Fibroblast of skin of back (primary cell): ENCODE results near the gene RPRD1A.
A peak's percentile ranks its signal among the peaks of the same experiment; 100 is the strongest.
"Not testable (repeated sequence)": the region's sequence is repeated elsewhere in the genome, so short reads cannot be mapped to it uniquely, and the experiment has no call there.

Experiments
- DNase-seq: peaks from one replicate; pipeline ENCODE4 v3.0.0-alpha.2; 2013

The RPRD1A gene

DNA sequence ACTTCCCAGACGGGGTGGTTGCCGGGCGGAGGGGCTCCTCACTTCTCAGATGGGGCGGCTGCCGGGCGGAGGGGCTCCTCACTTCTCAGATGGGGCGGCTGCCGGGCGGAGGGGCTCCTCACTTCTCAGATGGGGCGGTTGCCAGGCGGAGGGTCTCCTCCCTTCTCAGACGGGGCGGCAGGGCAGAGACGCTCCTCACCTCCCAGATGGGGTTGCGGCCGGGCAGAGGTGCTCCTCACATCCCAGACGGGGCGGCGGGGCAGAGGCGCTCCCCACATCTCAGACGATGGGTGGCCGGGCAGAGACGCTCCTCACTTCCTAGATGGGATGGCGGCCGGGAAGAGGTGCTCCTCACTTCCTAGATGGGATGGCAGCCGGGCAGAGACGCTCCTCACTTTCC lies 10.4 kb upstream of the RPRD1A start:
- not testable (repeated sequence) for DNase-seq

DNA sequence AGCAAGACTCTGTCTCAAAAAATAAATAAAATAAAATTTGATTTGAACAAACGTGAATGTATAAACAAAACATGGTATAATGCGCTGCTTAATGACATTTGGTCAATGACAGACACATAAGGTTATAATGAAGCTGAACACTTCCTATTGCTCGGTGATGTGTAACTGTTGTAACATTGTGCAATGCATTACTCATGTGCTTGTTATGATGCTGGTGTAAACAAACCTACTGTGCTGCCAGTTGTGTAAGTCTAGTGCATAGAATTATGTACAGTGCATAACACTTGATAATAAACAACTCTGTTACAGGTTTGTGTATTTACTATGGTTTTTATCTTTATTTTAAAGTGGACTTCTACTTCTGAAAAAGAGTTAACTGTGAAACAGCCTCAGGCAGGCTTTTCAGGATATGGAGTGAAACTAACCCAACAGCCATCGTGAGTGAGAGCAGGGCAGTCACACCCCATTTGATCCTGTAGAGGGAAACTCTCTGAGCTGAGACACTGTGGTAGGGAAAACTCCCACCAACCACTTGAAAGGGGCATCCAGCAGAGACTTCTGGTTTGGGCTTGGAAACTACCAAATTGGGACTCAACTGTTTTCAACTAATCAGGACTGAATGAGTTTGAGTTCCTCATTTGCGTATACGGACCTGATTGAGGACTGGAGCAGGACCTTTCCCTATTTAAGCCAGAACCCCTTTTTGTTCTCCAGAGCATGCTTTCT lies 8.7 kb upstream of the RPRD1A start:
- peak; percentile 19 for DNase-seq

DNA sequence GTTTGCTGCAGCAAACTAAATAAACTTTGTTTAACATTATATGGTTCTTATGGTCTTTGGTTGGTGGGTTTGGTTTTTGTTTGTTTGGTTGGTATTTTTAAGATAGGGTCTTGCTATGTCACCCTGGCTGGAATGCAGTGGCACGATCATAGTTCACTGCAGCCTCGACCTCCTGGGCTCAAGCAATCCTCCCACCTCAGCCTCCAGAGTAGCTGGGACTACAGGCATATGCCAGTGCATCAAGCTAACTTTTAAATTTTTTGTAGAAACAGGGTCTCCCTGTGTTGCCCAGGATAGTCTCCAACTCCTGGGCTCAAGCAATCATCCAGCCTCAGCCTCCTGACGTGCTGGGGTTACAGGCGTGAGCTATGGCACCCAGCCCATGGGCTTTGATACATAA lies 7.1 kb upstream of the RPRD1A start:
- no peak for DNase-seq

DNA sequence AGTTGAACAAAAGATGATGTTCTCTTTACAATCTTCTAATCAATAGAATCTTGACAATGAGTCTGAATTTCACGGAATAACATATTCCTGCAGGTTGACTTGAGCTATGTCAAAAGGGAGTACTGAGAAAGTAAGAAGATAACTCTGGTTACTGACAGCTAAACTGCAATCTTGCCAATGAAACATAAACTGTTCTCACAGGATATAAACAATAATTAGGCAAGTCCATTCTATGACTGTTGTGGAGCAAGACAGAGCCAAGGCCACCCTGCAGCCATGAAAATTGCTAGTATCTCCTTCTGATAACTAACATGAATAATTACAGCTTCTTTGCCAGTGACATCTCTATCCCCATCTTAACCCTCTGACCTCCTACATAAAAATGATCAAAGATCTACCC lies 6.3 kb upstream of the RPRD1A start:
- DNase-seq, result no peak

DNA sequence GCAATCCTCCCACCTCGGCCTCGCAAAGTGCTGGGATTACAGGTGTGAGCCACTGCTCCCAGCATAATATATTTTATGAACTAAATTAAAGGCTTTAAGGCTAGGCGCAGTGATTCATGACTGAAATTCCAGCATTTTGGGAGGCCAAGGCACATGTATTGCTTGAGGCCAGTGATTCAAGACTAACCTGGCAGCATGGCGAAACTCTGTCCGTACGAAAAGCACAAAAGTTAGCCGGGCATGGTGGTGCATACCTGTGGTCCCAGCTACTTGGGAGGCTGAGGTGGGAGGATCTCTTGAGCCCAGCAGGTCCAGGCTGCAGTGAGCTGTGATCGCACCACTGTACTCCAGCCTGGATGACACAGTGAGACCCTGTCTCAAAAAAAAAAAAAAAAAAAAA lies 5.0 kb upstream of the RPRD1A start:
- DNase-seq, result not testable (repeated sequence)

DNA sequence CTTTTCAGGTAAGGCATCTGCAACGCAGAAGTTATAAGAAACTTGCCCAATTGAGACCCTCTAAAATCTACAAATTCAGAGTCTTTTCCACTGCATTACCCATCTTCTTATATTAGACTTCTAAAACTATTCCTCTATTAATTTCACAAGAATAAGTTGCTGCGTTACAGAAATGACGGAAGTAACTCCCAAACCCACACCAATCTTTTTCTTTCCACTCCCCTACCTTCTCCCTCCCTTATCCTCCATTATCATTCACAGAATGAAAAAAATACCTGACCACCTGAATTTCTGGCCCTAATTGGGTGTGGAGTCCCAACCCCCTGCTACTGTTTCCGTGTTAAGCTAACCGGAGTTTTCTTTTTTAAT lies 689 bp downstream of the RPRD1A start:
- no peak for DNase-seq

DNA sequence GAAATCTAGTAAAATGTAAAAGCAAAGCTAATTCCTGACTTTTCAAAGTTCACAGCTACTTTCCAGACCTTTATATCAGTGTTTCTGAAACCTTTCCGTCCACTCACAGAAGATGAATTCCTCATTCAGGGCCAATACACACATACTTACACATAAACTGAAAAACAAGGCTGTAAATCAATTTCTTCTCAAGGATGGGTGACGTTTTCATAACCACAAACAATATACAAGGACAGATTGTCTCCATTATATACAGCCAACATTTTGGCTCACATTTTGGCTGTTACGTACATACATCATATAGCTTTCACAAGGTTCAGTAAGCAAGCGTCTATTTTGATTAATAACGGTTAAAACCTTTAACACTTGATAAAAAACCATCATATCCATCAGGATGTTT lies 1.4 kb downstream of the RPRD1A start:
- DNase-seq, result no peak

DNA sequence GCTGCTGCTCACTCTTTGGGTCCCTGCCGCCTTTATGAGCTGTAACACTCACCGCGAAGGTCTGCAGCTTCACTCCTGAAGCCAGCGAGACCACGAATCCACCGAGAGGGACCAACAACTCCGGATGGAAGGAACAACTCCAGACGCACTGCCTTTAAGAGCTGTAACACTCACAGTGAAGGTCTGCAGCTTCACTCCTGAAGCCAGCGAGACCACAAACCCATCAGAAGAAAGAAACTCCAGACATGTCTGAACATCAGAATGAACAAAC lies 2.6 kb downstream of the RPRD1A start:
- not testable (repeated sequence) for DNase-seq

DNA sequence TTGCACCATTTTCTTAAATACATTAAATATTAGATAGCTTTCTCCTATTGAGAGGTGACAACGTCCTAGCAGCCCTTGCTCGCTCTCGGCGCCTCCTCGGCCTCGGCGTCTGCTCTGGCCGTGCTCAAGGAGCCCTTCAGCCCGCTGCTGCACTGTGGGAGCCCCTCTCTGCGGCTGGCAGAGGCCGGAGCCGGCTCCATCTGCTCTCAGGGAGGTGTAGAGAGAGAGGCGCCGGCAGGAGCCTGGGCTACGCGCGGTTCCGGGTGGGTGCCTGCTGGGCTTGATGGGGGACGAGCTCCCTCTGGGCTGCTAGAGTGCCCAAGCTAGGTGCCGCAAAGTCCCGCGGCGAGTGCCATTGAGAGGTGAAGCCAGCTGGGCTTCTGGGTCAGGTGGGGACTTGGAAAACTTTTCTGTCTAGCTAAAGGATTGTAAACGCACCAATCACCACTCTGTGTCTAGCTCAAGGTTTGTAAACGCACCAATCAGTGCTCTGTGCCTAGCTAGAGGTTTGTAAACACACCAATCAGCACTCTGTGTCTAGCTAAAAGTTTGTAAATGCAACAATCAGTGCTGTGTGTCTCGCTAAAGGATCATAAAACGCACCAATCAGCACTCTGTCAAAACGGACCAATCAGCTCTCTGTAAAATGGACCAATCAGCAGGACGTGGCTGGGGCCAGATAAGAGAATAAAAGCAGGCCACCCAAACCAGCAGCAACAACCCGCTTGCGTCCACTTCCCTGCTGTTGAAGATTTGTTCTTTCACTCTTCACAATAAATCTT lies 3.1 kb downstream of the RPRD1A start:
- DNase-seq, result no peak

DNA sequence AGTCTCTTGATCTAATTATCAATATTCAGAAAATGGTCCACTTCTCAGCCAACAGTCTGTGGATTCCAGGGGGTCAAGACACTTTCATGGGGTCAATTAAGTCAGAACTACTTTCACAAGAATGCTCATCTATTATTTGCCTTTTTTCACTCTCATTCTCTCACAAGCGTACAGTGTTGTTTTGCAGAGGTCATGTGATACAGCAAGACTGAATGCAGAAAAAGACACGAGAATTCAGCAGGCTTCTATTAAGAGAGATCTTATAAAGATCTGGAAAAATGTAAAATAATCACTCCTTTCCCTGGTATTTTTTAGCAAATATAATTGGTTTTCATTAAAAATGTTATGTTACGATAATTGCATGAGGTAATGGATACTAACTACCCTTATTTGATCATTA lies 8.7 kb downstream of the RPRD1A start:
- no peak for DNase-seq

DNA sequence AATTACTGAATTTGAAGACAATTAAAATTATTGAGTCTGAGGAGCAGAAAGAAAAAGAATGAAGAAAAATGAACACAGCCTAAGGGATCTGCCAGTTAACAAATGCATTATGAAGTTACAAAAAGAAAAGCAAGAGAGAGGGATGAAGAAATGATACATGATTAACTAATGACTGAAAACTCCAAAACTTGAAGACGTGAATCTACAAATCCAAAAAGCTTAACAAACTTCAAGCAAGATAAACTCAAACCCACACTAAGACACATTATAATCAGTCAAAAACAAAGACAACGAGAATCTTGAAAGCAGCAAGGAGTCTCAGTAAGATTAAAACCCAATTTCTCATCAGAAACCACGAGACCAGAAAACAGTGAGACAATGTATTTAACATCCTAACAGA lies 15.6 kb downstream of the RPRD1A start:
- DNase-seq, result no peak

DNA sequence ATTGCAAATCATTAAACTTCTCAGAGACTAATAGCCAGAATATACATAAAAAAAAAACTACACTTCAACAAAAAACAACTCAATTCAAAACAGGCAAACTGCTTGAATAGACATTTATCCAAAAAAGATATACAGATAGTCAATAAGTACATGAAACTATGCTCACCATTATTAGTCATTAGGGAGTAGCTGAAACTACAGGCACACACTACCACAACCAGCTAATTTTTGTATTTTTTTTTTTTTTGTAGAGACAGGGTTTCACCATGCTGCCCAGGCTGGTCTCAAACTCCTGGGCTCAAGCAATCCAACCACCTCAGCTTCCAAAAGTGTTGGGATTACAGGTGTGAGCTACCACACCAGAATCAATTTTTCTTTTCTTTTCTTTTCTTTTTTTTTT lies 16.9 kb downstream of the RPRD1A start:
- DNase-seq, result no peak

DNA sequence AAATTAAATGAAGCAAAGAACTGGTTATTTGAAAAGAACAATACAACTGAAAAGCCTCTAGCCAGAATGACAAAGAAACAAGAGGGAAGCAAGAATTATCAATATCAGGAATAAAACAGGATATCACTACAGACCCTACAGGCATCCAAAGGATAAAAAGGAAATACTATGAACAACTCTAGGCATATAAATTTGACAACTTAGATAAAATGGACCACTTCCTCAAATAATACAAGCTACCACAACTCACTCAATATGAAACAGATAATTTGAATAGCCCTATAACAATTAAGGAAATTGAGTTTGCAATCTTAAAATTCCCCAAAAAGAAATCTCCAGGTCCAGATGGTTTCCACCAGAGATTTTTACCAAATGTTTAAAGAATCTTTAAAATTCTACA lies 19.8 kb downstream of the RPRD1A start:
- DNase-seq, result no peak

DNA sequence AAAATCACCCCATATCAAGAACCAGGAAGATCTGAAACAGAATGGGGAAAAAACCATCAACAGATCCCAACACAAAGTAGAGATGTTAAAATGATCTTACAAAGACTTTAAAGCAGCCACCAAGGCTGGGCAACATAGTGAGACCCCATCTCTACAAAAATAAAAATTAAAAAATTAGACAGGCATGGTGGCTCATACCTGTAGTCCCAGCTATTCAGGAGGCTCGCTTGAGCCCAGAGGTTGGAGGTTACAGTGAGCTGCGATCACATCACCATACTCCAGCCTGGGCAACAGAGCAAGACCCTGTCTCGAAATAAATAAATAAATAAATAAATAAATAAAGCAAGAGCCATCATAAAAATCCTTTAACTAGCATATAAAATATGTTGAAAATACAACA lies 20.5 kb downstream of the RPRD1A start:
- no peak for DNase-seq

DNA sequence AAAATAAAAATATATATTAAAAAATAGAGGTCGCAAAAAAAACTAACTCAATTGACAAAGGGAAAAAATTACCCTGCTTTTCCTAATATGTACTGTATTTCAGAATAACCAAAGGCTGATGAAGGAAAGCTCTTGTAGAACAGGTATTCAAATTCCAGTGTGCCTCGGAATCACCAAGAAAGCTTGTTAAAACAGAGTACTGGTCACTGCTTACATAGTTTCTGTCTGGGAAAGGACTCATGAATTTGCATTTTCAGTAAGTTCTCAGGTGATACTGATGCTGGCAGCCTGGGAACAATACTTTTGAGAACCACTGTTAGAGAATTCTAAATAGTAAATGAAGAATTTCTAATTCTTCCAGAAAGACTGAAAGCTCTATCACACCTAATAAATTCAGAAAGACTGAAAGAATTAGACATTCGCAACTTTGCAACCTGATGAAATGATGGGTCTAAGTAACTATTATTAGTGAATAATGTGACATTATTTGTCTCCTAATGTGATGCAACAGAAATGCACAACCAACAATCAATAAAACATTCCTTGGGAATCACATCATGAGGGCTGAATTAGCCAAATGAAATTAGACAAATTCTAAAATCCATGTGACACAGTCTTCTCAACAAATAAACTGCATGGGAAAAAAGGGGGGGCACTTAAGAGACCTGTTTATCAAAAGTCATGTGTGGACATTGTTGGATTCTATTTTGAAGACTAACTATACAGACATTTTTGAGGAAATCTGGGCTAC lies 21.9 kb downstream of the RPRD1A start:
- DNase-seq, result no peak

DNA sequence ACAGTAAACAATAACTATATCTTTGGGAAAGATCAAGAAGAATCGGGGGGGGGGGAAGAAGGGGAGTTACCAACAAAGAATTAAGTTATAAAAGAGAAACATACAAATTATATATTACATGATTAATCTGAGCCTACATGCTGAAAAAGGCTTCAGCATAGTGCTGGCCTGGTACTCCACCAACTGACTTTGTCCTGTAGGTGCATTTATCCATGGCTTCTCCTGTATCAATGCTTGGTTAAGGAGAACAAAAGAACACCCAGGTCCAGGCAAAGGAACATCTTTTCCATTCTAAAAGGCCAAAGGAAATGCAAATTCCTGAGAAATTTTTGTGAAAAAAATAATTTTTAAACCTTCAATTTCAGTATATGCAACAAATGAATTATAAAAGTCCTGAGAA lies 24.2 kb downstream of the RPRD1A start:
- no peak for DNase-seq

DNA sequence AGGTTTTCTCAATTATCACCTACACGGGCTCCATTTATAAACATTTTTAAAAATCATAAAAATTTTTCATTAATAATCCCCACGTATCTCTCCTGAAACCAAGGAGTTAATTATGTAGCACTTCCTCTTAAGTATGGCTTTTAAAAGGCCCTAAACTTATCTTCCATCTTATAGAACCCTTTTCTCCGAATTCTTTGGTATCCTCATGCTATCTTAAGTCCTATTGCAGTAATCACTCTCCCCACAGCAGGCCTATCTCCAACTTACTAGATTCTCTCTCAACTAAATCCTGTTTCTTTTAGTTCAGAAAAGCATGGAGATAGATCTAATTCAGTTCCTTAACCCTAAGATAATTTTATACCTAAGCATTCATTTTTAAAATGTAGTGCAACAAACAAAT lies 26.2 kb downstream of the RPRD1A start:
- no peak for DNase-seq

DNA sequence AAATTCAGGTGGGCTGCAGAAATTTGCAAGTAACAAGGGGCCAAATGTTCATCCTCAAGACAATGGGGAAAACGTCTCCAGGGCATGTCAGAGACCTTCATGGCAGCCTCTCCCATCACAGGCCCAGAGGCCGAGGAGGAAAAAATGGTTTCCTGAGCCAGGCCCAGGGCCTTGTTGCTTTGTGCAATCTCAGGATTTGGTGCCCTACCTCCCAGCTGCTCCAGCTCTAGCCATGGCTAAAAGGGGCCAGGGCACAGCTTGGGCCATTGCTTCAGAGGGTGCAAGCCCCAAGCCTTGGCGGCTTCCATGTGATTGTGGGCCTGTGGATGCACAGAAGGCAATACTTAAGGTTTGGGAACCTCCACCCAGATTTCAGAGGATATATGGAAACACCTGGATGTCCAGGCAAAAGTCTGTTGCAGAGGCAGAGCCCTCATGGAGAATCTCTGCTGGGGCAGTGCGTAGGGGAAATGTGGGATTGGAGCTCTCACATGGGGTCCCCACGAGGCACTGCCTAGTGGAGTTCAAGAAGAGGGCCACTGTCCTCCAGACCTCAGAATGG lies 29.2 kb downstream of the RPRD1A start:
- no peak for DNase-seq

DNA sequence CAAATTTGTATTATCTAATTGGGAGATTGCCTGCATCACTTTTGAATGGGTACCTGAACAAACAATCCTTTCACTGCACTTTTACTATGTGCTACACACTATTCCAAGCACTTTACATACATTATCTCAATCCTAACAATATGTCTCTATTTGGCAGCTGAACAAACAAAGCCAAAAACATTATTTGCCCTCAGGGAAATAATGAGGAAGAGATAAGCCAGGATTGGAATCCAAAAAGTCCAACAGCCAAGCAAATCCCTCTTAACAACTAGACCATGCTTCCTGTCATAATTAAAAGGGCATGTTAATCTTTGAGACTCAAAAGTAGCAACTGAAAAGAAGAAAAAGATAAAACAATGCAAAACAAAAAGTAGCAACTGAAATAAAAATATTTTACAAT lies 32.1 kb downstream of the RPRD1A start:
- DNase-seq, result peak; percentile 13

DNA sequence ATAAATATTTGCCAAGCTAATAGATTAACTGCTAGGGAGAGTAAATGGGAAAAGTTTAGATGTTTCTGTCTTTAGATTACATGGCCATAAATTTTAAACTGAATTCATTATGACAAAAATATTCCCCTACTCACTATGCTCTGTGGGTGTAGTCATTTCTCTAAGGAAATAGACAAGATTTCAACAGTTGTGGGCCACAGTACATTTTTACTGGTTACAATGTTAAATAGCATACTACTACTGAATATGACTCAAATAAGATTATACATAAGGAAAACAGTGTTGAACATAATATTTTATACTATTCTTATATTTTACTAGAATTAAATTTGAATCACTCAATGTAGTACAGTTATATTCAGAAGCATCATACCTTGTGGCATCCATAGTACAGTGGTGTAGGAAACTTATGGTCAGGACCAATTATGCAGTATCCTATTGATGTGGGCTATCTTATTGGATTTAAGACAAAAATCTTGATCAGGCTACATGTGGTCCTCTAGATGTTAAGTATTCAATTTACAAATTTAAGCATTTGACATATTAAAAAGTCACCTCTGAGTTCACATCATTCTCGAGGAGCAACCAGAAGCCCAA lies 33.0 kb downstream of the RPRD1A start:
- no peak for DNase-seq

DNA sequence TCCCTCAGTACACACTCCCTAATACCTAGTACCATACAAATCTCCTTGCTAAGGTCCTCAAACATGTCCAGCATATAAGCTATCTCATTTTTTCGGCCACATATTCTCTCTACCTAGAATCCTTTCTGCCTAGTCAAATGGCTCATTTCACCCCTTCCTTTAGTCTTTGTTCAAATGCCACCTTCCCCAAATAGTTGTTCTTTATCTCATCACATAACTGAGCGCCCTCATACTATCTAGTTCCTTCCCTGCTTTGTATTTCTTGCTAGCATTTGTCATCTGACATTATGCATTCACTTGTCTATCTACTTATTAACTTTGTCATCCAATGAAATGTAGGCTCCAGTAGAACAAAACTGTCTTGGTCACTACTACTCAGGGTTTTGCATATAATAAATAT lies 35.5 kb downstream of the RPRD1A start:
- DNase-seq, result no peak

DNA sequence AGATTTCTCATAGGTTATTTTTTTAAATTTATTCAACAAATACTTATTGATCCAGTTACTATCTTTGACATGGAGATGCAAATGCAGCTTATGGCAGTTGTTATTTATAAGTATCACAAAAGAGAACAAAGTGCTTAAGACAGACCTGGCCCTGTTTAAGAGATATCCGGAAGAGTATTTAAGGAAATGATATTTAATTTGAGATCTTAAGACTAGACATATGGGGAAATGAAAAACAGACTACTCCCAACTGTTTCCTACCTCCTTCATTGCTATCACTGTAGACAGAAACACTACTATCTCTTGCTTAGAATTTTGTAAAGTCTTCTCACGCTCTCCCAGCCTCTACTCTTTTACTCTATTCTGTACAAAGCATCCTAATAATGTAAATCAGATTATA lies 36.0 kb downstream of the RPRD1A start:
- no peak for DNase-seq

DNA sequence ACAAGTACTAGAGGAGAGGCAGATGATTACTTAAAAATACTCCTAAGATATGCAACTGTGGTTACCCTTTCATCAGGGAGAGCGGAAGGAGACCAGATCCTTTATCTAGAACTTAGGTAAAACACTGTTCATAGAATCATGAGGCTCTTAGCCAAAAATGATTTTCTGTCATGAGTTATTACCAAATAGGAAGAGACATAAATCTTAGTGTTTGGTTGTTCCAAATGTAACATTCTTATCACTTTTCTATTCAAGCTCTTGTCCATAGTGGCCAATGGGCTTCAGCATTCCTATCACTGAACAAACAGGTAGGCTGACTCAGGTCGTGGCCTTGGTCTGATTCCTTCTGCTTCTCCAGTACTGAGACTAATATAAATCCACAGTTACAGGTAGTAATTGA lies 38.5 kb downstream of the RPRD1A start:
- DNase-seq, result no peak
